ENCODE measurements around the gene BPIFB3. TPM values are rescaled to one million over a fixed set of nuclear protein-coding genes. Genes with fewer than 3 reads are reported as not detected.
"Not testable (repeated sequence)": the region's sequence is repeated elsewhere in the genome, so short reads cannot be mapped to it uniquely, and the experiment has no call there.

Gene BPIFB3
- total RNA-seq, 2 donors from 2014 or later: not detected

DNA sequence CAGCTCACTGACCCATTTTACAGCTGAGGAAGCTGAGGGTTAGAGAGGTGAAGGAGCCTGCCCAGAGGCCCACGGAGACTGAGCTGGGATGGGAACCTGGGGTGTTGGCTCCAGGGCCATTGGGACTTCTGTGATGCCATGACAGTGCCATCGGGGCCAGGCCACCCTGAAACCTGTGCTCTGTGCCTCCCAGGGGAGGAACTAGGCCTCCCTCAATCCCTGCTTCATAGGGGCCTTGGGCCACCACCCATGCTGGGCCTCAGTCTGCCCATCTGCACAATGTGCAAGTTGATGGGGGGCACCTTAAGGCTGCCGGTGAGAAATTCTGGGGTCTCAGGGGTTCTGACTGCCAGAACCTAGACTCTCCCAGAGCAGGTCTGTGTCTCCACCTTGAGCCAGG is 50.6 kb downstream of the BPIFB3 start:
- intact Hi-C loops (cut with DNase I): no loop called here
- peak; percentile 58 for DNase-seq (ENCODE audit: low spot score)

DNA sequence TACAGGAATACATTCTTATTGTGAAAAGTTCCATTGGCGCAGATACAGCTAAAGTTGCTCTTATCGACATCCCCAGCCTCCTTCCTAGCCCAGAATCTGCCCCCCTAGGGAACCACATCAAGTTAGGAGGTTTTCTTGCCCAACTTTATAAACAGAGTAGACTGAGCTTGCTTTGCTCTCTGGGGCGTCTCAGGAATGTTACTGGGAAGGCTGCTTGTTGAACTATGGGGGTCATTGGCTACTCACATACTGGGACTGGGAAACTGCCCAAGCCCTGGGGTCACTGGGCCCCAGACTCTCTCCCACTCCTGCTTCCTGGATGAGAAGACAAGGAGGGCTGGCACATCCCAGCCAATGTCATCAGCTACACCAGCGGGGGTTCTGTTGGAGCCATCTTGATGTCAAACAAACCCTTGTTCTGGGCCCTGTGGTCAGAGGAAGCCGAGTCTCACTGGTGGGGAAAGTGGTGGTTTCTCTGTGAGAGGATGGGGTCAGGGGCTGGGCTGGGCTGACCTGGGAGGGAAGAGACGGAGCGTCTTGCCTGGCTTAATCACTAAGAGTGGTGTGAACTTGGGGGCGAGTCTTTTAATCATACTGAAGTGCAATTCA is 51.7 kb downstream of the BPIFB3 start:
- peak; percentile 68 for DNase-seq (ENCODE audit: low spot score)
- intact Hi-C loops (cut with DNase I): no loop called here

DNA sequence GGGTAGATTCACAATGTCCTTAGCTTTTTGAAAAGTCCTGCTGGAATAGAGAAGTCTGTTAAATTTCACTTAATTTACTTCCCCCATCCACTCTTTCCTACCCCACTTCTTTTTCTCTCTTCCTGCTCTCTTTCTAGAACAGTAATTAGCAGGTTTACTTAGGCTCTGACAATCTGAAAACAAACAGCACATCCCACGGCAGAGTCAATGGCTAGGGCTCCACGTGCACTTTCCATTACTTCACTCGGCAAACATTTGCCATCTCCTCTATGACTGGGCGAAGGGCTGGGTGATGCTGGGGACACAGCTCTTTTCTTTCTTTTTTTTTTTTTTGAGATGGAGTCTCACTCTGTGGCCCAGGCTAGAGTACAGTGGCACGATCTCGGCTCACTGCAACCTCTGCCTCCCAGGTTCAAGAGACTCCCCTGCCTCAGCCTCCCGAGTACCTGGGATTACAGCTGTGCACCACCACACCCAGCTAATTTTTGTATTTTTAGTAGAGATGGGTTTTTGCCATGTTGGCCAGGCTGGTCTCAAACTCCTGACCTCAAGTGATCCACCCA is 52.4 kb downstream of the BPIFB3 start:
- intact Hi-C loops (cut with DNase I): not testable (repeated sequence)
- DNase-seq (ENCODE audit: low spot score): peak; percentile 66

DNA sequence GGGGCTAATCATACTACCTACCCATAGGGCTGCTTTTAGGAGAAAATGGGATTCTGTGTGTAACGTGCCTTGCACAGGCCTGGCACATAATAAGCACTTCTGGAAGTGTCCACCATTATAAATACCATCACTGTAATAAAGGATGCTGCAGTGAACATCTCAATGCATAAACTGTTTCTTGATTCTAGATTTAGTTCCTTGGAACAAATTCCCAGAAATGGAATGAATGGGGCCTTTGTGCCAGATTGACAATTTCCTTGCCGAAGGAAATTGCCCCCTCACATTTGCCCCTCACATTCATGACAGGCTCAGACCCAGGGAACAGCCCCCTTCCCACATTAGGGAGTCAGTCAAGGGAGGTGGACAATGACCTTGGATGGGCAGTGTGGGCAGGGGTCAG is 55.0 kb downstream of the BPIFB3 start:
- DNase-seq (ENCODE audit: low spot score): peak; percentile 11
- intact Hi-C loops (cut with DNase I): no loop called here

DNA sequence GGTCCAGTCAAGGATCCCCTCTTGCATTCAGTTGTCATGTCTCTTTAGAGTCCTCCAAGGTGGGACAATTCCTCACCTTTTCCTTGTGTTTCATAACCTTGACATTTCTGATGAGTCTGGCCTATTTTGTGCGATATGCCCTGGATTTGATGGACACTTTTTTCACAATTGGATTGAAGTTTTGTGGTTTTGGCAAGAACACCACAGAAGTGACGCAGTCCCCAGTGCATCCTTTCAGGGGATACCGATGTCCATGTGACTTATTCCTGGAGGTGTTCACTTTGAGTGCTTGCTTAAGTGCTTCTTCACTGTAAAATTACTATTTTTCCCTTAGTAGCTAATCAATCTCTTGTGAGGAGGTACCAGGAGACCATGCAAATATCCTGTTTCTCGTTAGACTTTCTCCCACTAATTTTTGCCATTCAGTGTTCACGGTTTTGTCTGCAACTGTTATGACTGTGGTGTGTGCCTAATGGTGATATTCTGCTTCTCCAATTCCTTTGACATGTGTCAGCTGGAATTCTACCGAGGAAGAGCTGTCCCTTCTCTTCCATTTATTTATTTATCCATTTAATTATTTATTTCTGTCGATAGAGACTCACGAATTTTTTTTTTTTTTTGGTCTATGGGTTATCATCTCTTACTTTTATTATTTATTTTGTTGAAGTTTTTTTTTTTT is 56.6 kb downstream of the BPIFB3 start:
- intact Hi-C loops (cut with DNase I): no loop called here
- DNase-seq (ENCODE audit: low spot score): no peak

DNA sequence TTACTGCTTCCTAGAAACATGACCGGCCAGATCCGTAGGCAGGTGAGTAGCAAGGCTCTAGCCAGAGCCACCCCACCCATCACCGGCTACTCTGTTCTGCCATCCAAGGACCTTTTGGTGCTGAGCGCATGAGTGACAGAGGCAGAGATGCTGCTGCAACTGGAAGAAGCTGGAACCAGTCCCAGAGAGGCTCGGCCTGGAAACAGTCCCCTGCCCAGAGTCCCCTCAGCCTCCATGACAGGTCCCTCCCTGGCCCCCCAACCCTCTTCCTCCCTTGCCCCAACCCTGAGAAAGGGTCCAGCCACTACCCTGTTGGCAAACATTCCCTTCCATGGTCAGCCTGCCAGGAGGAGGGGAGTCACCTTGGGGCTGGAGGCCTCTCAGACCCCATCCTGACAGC is 57.6 kb downstream of the BPIFB3 start:
- DNase-seq (ENCODE audit: low spot score): peak; percentile 60
- intact Hi-C loops (cut with DNase I): no loop called here

DNA sequence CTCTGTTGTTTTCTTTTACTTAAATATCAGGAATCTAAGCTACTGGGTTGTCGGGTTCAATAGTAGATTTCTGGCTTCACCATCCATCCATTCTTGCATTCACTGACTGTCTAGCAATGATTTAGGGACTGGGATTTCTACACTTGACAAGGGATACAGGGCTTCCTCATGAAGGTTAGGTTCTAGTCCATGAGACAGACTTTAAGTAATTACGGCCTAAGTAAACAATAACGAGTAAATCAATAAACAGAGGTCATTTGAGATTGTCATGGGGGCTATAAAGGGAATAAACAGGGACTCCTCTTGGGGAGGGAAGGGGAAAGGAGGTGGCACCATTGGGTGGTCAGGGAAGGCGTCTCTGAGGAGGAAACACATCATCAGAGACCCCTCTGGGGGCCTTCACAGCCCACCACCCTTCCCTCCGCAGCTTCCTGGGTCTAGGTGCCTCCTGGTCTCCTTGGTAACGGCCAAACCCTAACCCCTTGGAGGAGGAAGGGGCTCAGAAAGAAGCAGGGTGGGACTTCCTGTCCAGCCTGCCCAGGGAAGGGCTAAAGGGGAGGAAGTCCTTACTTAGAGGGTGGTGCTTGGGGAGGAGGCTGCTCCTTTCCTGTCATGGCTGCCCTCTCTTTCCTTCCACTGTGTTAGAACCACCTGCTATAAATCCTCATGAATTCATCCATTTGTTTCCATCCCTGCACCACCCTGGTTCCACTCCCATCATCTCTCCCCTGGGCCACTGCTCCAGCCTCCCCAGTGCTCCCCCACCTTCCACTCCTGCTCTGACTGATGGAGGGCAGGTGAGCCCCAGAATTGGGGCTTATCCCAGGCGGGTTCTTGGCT is 59.1 kb downstream of the BPIFB3 start:
- intact Hi-C loops (cut with DNase I): no loop called here
- DNase-seq (ENCODE audit: low spot score): no peak

DNA sequence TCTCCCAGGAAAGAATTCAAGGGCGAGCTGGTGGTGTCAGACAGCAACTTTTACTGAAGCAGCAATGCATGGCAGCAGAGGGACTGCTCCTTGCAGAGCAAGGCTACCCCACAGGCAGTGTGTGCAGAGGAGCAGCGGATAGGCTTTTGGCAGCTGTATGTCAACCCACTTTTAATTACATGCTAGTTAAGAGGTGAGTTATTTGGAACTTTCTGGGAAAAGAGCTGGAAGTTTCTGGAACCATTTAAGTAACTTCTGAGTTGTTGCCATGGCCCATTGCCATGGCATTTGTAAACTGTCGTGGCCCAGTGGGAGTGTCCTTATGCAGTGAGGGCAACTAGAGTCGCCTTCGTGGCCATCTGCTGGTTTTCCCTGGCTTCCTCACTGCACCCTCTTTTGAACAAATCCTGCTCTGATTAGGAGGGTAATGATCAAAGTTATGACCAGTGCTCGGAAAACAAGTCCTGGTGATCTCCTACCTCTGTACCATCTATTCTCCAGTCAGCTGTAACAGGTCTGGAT is 59.7 kb downstream of the BPIFB3 start:
- DNase-seq (ENCODE audit: low spot score): peak; percentile 35

DNA sequence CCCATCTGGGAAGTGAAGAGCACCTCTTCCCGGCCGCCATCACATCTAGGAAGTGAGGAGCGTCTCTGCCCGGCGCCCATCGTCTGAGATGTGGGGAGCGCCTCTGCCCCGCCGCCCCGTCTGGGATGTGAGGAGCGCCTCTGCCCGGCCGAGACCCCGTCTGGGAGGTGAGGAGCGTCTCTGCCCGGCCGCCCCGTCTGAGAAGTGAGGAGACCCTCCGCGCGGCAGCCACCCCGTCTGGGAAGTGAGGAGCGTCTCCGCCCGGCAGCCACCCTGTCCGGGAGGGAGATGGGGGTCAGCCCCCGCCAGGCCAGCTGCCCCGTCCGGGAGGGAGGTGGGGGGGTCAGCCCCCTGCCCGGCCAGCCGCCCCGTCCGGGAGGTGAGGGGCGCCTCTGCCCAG is 61.8 kb downstream of the BPIFB3 start:
- DNase-seq (ENCODE audit: low spot score): peak; percentile 40
- intact Hi-C loops (cut with DNase I): not testable (repeated sequence)

More for the DNA sequence above, 59.7 kb downstream of the BPIFB3 start:
- intact Hi-C loops (cut with DNase I): no loop called here

DNA sequence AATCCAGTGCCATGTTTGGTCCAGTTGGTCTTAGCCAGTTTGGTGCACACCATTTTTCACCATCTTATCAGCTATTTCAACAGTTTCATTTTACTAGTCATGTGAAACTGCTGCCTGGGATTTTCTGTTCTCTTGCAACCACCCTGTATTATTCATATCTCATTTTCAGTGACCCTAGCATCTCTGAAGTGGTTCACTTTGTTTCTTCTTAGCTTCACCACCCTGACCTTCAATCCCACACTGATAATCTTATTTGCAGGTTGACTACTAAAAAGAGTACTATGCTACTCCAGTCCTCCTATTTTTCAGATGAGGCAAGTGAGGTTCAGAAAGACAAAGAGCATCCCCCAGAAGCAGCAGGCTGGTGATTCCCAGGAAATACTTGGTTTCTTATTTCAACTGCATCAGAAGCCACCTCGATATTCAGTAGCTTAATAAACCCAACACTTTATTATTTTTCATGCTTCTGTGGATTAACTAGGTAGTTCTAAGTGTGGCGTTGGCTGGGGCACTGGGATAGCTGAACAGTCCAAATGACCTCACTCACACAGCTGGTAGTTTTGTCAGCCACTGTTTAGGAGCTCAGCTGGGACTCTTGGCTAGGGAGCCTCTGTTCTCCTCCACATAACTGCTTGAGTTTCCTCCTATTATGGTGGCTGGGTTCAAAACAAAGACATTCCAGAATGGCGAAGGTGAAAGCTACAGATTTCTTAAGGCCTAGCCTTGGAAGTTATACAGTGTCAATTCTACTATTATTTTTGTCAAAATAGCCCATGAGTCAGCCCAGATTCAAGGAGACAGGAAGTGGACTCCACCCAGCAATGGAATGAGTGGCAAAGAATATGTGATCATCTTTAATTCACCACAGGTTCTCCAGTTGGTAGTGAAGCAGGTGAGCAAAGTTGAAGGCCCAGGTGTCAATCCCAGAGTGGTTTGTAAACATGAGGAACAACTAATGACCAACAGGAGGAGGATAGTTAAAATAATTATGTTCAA is 66.3 kb downstream of the BPIFB3 start:
- intact Hi-C loops (cut with DNase I): no loop called here
- no peak for DNase-seq (ENCODE audit: low spot score)

DNA sequence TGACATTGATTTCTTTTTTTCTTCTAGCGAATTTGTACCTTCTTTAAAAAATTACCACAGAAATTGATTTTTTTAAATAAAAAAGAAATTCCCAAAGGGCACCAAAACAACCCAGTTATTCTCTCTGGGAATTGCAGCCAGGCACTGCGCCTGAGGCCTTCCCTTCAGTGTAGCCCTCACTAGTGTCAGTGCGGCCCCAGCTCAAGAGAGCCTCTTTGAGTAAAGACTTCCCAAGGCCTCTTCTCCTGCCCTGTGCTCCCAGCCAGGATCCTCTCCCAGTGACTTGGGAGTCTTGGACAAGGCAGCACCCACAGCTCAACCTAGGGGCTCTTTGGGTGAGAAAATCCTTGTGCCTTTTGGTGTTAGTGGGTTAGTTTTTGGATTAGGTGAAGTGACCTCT is 67.2 kb downstream of the BPIFB3 start:
- intact Hi-C loops (cut with DNase I): no loop called here
- no peak for DNase-seq (ENCODE audit: low spot score)

DNA sequence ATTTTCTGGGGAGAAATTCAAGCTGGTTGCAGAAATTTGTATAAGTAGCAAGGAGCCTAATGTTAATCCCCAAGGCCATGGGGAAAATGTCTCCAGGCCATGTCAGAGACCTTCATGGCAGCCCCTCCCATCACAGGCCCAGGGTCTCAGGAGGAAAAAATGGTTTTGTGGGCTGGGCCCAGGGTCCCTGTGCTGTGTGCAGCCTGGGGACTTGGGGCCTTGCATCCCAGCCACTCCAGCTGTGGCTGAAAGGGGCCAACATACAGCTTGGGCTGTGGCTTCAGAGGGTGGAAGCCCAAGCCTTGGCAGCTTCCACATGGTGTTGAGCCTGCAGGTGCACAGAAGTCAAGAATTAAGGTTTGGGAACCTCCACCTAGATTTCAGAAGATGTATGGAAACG is 68.6 kb downstream of the BPIFB3 start:
- intact Hi-C loops (cut with DNase I): not testable (repeated sequence)

More for the DNA sequence above, 68.6 kb downstream of the BPIFB3 start:
- DNase-seq (ENCODE audit: low spot score): not testable (repeated sequence)

Other genes starting within 250 kb of the BPIFB3 start
- gene MAPRE1, start 233.9 kb upstream of the BPIFB3 start, total RNA-seq: 100 to 1,000 TPM; 127 to 141 TPM
- under 1 TPM; 0.28 to 0.81 TPM for gene EFCAB8, start 195.0 kb upstream of the BPIFB3 start, total RNA-seq
- gene SUN5, start 49.5 kb upstream of the BPIFB3 start, total RNA-seq: not detected
- gene BPIFB2, start 46.2 kb upstream of the BPIFB3 start, total RNA-seq: not detected
- not detected for gene BPIFB6, start 22.3 kb upstream of the BPIFB3 start, total RNA-seq
- gene BPIFB4, start 25.7 kb downstream of the BPIFB3 start, total RNA-seq: not detected
- not detected for gene BPIFA2, start 114.3 kb downstream of the BPIFB3 start, total RNA-seq
- gene BPIFA3, start 163.4 kb downstream of the BPIFB3 start, total RNA-seq: not detected
- not detected for gene BPIFA1, start 182.1 kb downstream of the BPIFB3 start, total RNA-seq
- gene BPIFB1, start 229.3 kb downstream of the BPIFB3 start, total RNA-seq: not detected

All from posterior vena cava (tissue), 2 donors.